ENCODE measurements around the gene ELF1.
A peak's percentile ranks its signal among the peaks of the same experiment; 100 is the strongest.

The ELF1 gene

GRCh38 chr13:41008349-41008980 is 10.7 kb downstream of the ELF1 start:
- no peak for TF ChIP-seq EZH2phosphoT487 (conservative IDR thresholded peaks at IDR 0.05; ENCODE audit: low read length)
- TF ChIP-seq CTCF (IDR thresholded peaks at IDR 0.05; ENCODE audit: insufficient read depth, low read length, poor library complexity, severe bottlenecking), result no peak
- Histone ChIP-seq H2AFZ (ENCODE audit: low read depth, low read length, severe bottlenecking) (no peak overlapping the region), H3K9me3 (ENCODE audit: insufficient read depth, low read length) (no peaks in the 10 kb centered on the region), H3K36me3 (ENCODE audit: low read length) (peaks cover 9% of the 10 kb centered on the region), H3K4me2 (ENCODE audit: low read depth, low read length, poor library complexity, severe bottlenecking) (peak overlapping the region; percentile 99), H3K79me2 (ENCODE audit: insufficient read depth, low read length) (peaks cover 94% of the 10 kb centered on the region), H3K9ac (ENCODE audit: low read length) (peak overlapping the region; percentile 63), H3K4me3 (ENCODE audit: insufficient read depth, low read length, poor library complexity, severe bottlenecking) (peak overlapping the region; percentile 53), H3F3A (ENCODE audit: insufficient read depth) (peaks cover 89% of the 10 kb centered on the region), H3K27me3 (ENCODE audit: low read length) (no peaks in the 10 kb centered on the region), H3K27ac (ENCODE audit: low read depth, low read length) (peak overlapping the region; percentile 98), H4K20me1 (ENCODE audit: low read depth, low read length) (peaks cover 4% of the 10 kb centered on the region; the same call in 1 of the 2 replicates), H3K9me2 (replicated peaks; ENCODE audit: insufficient read depth, low read length) (no peaks in the 10 kb centered on the region)

GRCh38 chr13:41007744-41008128 is 11.4 kb downstream of the ELF1 start:
- Histone ChIP-seq H3K9me2 (replicated peaks; ENCODE audit: insufficient read depth, low read length) (no peaks in the 10 kb centered on the region), H3K27me3 (ENCODE audit: low read length) (no peaks in the 10 kb centered on the region), H3K27ac (ENCODE audit: low read depth, low read length) (peak overlapping the region; percentile 98), H4K20me1 (ENCODE audit: low read depth, low read length) (no peaks in the 10 kb centered on the region), H3F3A (ENCODE audit: insufficient read depth) (peaks cover 87% of the 10 kb centered on the region), H3K79me2 (ENCODE audit: insufficient read depth, low read length) (peaks cover 94% of the 10 kb centered on the region), H3K9me3 (ENCODE audit: insufficient read depth, low read length) (no peaks in the 10 kb centered on the region), H3K4me2 (ENCODE audit: low read depth, low read length, poor library complexity, severe bottlenecking) (peak overlapping the region; percentile 99), H3K36me3 (ENCODE audit: low read length) (peaks cover 1% of the 10 kb centered on the region; the same call in 1 of the 2 replicates), H2AFZ (ENCODE audit: low read depth, low read length, severe bottlenecking) (no peak overlapping the region), H3K9ac (ENCODE audit: low read length) (peak overlapping the region; percentile 63), H3K4me3 (ENCODE audit: insufficient read depth, low read length, poor library complexity, severe bottlenecking) (peak overlapping the region; percentile 53)
- TF ChIP-seq CTCF (IDR thresholded peaks at IDR 0.05; ENCODE audit: insufficient read depth, low read length, poor library complexity, severe bottlenecking) (no peak), EZH2phosphoT487 (conservative IDR thresholded peaks at IDR 0.05; ENCODE audit: low read length) (no peak)

GRCh38 chr13:41006978-41007743 is 12.0 kb downstream of the ELF1 start:
- H4K20me1 ChIP-seq (ENCODE audit: low read depth, low read length), result no peaks in the 10 kb centered on the region
- peak overlapping the region; percentile 53 for H3K4me3 ChIP-seq (ENCODE audit: insufficient read depth, low read length, poor library complexity, severe bottlenecking)
- TF ChIP-seq EZH2phosphoT487 (conservative IDR thresholded peaks at IDR 0.05; ENCODE audit: low read length) (no peak), CTCF (IDR thresholded peaks at IDR 0.05; ENCODE audit: insufficient read depth, low read length, poor library complexity, severe bottlenecking) (no peak)
- H3K27ac ChIP-seq (ENCODE audit: low read depth, low read length), result peak overlapping the region; percentile 98
- no peaks in the 10 kb centered on the region for H3K27me3 ChIP-seq (ENCODE audit: low read length)
- peak overlapping the region; percentile 63 for H3K9ac ChIP-seq (ENCODE audit: low read length)
- H3F3A ChIP-seq (ENCODE audit: insufficient read depth), result peaks cover 82% of the 10 kb centered on the region
- H3K79me2 ChIP-seq (ENCODE audit: insufficient read depth, low read length), result peaks cover 94% of the 10 kb centered on the region
- H3K36me3 ChIP-seq (ENCODE audit: low read length), result no peaks in the 10 kb centered on the region; the same call in 1 of the 2 replicates
- H2AFZ ChIP-seq (ENCODE audit: low read depth, low read length, severe bottlenecking), result no peak overlapping the region
- H3K9me3 ChIP-seq (ENCODE audit: insufficient read depth, low read length), result no peaks in the 10 kb centered on the region
- H3K9me2 ChIP-seq (replicated peaks; ENCODE audit: insufficient read depth, low read length), result no peaks in the 10 kb centered on the region
- H3K4me2 ChIP-seq (ENCODE audit: low read depth, low read length, poor library complexity, severe bottlenecking), result peak overlapping the region; percentile 99

Data from SU-DHL-6 (cell line).